Measurements from ENCODE around the gene SAMD8. TPM values are rescaled to one million over a fixed set of nuclear protein-coding genes. Genes with fewer than 3 reads are reported as not detected.

The SAMD8 gene
- polyA plus RNA-seq, 3 donors = 13.0 to 18.8 (median 13.7) TPM

- Histone ChIP-seq H3K4me2 (replicated peaks; ENCODE audit: extremely low read depth, low read length, poor library complexity, severe bottlenecking) (no peak overlapping the region), H3K27me3 (ENCODE audit: control insufficient read depth in 2 of 2, insufficient read depth in 2 of 2, low read length in 2 of 2) (no peaks in the 10 kb centered on the region), H3K9ac (ENCODE audit: insufficient read depth, low read length, poor library complexity, severe bottlenecking) (no peak overlapping the region), H3K4me1 (ENCODE audit: control insufficient read depth in 1 of 2, insufficient read depth in 2 of 2, low read length in 2 of 2) (no peaks in the 10 kb centered on the region), H3K4me3 (replicated peaks in 1 of 3; ENCODE audit: low read depth in 2 of 3, low read length in 3 of 3) (no peak overlapping the region), H3K27ac (ENCODE audit: low read depth in 1 of 2, low read length in 2 of 2) (no peak overlapping the region), H3K36me3 (replicated peaks in 1 of 2; ENCODE audit: control insufficient read depth in 1 of 2, insufficient read depth in 2 of 2, low read length in 2 of 2) (no peaks in the 10 kb centered on the region), H4K20me1 (ENCODE audit: insufficient read depth, low read length) (no peaks in the 10 kb centered on the region), H2AFZ (ENCODE audit: insufficient read depth, low read depth, low read length, poor library complexity, severe bottlenecking) (no peak overlapping the region), H3K9me3 (replicated peaks in 1 of 2; ENCODE audit: control insufficient read depth in 1 of 2, insufficient read depth in 1 of 2, low read length in 2 of 2) (no peaks in the 10 kb centered on the region), H3K79me2 (ENCODE audit: insufficient read depth, low read length) (no peaks in the 10 kb centered on the region)
- H3K9me3 Mint-ChIP-seq = no peaks in the 10 kb centered on the region
- H3K27ac Mint-ChIP-seq = no peak overlapping the region
- TF ChIP-seq, protein P1, sequence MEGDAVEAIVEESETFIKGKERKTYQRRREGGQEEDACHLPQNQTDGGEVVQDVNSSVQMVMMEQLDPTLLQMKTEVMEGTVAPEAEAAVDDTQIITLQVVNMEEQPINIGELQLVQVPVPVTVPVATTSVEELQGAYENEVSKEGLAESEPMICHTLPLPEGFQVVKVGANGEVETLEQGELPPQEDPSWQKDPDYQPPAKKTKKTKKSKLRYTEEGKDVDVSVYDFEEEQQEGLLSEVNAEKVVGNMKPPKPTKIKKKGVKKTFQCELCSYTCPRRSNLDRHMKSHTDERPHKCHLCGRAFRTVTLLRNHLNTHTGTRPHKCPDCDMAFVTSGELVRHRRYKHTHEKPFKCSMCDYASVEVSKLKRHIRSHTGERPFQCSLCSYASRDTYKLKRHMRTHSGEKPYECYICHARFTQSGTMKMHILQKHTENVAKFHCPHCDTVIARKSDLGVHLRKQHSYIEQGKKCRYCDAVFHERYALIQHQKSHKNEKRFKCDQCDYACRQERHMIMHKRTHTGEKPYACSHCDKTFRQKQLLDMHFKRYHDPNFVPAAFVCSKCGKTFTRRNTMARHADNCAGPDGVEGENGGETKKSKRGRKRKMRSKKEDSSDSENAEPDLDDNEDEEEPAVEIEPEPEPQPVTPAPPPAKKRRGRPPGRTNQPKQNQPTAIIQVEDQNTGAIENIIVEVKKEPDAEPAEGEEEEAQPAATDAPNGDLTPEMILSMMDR (IDR thresholded peaks at IDR 0.05) = no peak
- peaks cover 3% of the 10 kb centered on the region for H3K4me1 Mint-ChIP-seq
- peaks cover 1 to 7% (median 1%) of the 10 kb centered on the region in 3 donors for H3K27me3 Mint-ChIP-seq (ENCODE audit: low read depth in 3 of 3)
- no peak overlapping the region for H3K4me3 Mint-ChIP-seq
- DNase-seq = no peak
- intact Hi-C loops (cut with micrococcal nuclease) = loop anchor here in 1 of 2 donors (5.0 kb wide), 1 partner anchor 849 kb away; no protein-coding TSS in a partner anchor
- no peaks in the 10 kb centered on the region for H3K36me3 Mint-ChIP-seq
Measured at GRCh38 chr10:75096749-75097148, 14.7 kb upstream of the SAMD8 start.

GRCh38 chr10:75097666-75098285, 13.7 kb upstream of the SAMD8 start:
- H3K27me3 ChIP-seq (ENCODE audit: control insufficient read depth in 2 of 2, insufficient read depth in 2 of 2, low read length in 2 of 2) = no peaks in the 10 kb centered on the region
- no peaks in the 10 kb centered on the region for H3K36me3 ChIP-seq (replicated peaks in 1 of 2; ENCODE audit: control insufficient read depth in 1 of 2, insufficient read depth in 2 of 2, low read length in 2 of 2)
- intact Hi-C loops (cut with micrococcal nuclease) = loop anchor here in 1 of 2 donors (5.0 kb wide), 1 partner anchor 850 kb away; no protein-coding TSS in a partner anchor
- H4K20me1 ChIP-seq (ENCODE audit: insufficient read depth, low read length) = no peaks in the 10 kb centered on the region
- Mint-ChIP-seq H3K27me3 (ENCODE audit: low read depth in 3 of 3) (peaks cover 1 to 7% (median 1%) of the 10 kb centered on the region in 3 donors), H3K27ac (peak overlapping the region in 1 of 7 donors; percentile 57), H3K36me3 (no peaks in the 10 kb centered on the region), H3K9me3 (no peaks in the 10 kb centered on the region), H3K4me1 (peaks cover 3% of the 10 kb centered on the region), H3K4me3 (no peak overlapping the region)
- H3K4me1 ChIP-seq (ENCODE audit: control insufficient read depth in 1 of 2, insufficient read depth in 2 of 2, low read length in 2 of 2) = no peaks in the 10 kb centered on the region
- no peak for DNase-seq
- TF ChIP-seq, protein P1 (IDR thresholded peaks at IDR 0.05) = no peak
- H3K27ac ChIP-seq (ENCODE audit: low read depth in 1 of 2, low read length in 2 of 2) = no peak overlapping the region
- no peak overlapping the region for H3K4me2 ChIP-seq (replicated peaks; ENCODE audit: extremely low read depth, low read length, poor library complexity, severe bottlenecking)
- H3K9ac ChIP-seq (ENCODE audit: insufficient read depth, low read length, poor library complexity, severe bottlenecking) = no peak overlapping the region
- no peak overlapping the region for H2AFZ ChIP-seq (ENCODE audit: insufficient read depth, low read depth, low read length, poor library complexity, severe bottlenecking)
- WGBS (ENCODE audit: insufficient coverage) = 93% methylated on average over 10 of the region's 11 CpGs
- no peak overlapping the region for H3K4me3 ChIP-seq (replicated peaks in 1 of 3; ENCODE audit: low read depth in 2 of 3, low read length in 3 of 3)
- H3K9me3 ChIP-seq (replicated peaks in 1 of 2; ENCODE audit: control insufficient read depth in 1 of 2, insufficient read depth in 1 of 2, low read length in 2 of 2) = no peaks in the 10 kb centered on the region
- no peaks in the 10 kb centered on the region for H3K79me2 ChIP-seq (ENCODE audit: insufficient read depth, low read length)

All from CD14-positive monocyte (primary cell).